NCI-H1092 (cell line): ENCODE measurements around the gene OR4K1.
"Not testable (repeated sequence)": the region's sequence is repeated elsewhere in the genome, so short reads cannot be mapped to it uniquely, and the experiment has no call there.

Experiments
- DNase-seq: peaks from one replicate; lab custom pipeline; 2025; lab: John Stamatoyannopoulos, UW

The OR4K1 gene, protein sequence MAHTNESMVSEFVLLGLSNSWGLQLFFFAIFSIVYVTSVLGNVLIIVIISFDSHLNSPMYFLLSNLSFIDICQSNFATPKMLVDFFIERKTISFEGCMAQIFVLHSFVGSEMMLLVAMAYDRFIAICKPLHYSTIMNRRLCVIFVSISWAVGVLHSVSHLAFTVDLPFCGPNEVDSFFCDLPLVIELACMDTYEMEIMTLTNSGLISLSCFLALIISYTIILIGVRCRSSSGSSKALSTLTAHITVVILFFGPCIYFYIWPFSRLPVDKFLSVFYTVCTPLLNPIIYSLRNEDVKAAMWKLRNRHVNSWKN

DNA sequence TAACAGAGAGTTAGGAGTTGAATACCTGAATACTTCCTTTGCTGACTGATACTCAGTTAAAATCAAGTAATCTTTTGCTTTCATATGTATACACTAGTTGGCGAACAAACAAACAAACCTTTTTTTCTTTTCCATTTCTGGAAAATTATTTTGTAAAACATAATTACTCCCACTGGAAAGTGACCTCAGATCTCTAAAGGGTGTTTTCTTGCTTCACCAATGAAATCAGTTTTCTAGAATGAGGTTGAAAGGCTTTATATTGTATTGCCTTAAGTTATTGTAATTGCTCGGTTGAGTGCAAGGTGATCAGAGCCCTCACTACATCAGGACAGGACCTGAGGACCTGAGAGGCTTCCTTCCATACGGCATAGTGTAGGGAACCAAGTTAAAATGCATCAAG is at the start of gene OR4K1:
Gene OR4K1 (plus strand): TSS at position 301 of the 400 bp plus-strand sequence. CDS start 4,750 bp downstream, outside the sequence.
- no peak for DNase-seq

DNA sequence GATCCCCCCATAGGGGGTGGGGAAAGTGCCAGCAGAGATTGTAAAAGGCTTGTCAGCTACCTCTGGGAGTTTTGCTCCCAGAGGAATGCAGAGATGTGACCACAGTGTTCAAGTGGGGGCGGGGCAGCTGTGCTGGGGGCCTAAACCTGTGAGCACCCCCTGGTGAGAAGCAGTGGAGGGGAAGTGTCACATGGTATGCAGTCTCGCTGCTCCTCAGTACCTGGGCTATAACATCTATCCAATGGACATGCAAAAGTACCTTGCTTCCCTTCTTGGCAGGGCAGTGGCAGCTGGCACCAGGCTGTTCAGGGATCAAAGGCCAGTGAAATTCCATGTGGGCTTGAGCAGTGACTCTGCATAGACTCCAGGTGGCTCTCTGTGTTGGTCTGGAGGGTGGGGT is 35.4 kb upstream of the OR4K1 start:
- DNase-seq, result no peak

DNA sequence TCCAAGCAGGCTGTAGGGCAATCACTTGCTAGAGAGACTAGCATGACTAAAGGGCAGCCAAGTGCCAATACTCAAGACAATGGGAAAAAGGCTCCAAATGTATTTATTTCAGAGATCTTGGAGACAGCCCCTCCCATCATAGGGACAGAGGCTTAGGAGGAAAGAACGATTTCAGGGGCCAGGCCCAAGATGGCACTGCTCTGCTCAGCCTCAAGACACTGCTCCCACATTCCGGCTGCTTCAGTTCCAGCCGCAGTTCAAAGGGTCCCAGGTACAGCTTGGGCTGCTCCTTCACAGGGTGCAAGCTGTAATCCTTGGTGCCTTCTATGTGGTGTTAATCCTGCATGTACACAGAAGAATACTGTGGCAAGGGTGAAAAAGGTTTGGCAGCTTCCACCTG is 29.7 kb upstream of the OR4K1 start:
- DNase-seq, result no peak

DNA sequence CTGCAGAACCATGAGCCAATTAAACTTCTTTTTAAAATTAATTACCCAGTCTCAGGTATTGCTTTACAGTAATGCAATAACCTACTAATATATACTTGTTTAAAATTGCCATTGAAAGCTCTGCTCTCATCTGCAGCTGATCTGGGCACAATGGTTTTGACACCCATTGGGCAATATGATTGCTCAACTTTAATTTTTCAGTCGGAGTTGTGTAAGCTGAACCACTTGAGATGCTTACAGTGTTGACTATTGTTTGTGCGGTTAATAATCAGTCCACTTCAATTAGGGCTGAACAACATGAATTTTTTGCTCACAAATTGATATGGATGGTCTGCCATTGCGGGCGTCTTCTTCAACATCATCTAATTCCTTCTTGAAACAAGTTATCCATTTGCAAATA is 28.3 kb upstream of the OR4K1 start:
- no peak for DNase-seq

DNA sequence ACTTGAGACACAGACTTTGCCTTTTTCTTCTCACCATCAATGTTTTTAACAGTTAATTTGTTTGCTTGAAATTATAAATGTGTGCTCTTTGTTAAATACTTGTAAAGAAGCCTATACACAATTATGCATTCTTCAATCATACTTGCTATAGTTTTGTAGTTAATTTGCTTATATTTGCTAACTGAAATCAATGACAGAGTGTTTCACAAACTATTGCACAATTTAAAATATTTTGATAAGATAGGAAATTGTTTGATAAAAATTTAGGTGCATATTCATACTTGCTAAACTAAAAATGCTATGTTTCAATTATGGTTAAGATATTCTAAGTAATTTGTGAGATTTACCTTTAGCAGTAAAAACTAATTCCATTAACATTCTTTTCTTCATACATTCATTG is 24.1 kb upstream of the OR4K1 start:
- no peak for DNase-seq

DNA sequence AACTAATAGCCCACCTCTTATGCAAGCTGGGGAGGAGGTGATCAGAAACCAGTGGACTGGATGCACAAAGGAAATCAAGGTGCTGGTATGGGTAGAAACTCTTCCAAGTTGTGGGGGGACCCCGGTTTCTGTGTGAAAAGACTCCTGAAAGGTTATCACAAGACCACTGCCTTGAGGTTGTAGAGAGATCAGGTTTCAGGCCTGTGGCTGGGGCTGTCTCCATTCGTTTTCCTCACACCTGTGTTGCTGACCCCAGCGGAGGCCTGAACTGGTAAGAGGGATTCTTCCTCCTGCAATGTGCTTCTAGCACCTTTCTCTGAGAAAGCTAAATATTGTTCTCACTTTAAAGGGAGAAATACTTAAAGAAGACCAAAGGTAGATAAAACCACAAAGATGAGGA is 19.6 kb upstream of the OR4K1 start:
- no peak for DNase-seq

DNA sequence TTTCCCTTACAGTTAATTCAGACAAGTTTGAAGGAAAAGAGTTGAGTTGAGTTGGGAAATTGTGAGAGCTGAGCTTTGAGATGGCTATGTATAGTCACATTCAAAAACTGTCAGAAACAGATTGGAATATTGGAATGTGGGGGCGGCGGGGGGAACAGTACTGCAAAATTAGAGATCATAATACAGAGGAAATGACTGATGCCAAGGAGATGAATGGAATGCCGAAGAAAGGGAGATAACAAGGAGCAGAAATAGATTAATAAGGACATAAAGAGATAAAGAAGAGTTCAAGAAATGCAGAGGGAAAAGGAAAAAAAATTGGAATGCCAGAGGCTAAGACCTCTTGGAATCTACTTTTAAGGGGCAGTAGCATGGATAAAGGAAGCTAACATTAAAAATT is 13.5 kb upstream of the OR4K1 start:
- DNase-seq, result no peak

DNA sequence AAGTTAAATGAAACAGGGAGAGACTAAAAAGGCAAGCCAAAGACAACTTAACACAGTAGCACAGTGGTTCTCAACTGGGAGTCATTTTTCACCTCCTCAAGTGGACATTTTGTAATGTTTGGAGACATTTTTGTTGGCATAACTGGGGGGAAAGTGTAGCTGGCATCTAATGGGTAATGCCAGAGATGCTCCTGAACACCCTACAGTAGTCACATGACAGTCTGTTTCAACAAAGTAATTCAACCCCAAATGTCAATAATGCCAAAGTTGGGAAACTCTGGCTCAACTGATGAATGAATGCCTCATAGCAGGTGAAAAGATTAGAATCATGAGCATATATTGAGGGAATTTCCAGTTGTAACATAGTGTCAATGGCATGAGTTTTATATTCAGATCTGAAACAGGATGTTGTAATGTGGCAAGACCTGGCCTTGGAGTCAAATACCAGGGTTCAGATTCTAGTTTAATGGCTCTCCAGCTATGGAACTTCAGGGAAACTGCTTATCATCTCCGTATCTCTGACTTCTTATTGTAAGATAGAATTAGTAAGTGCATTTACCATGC is 12.7 kb upstream of the OR4K1 start:
- no peak for DNase-seq

DNA sequence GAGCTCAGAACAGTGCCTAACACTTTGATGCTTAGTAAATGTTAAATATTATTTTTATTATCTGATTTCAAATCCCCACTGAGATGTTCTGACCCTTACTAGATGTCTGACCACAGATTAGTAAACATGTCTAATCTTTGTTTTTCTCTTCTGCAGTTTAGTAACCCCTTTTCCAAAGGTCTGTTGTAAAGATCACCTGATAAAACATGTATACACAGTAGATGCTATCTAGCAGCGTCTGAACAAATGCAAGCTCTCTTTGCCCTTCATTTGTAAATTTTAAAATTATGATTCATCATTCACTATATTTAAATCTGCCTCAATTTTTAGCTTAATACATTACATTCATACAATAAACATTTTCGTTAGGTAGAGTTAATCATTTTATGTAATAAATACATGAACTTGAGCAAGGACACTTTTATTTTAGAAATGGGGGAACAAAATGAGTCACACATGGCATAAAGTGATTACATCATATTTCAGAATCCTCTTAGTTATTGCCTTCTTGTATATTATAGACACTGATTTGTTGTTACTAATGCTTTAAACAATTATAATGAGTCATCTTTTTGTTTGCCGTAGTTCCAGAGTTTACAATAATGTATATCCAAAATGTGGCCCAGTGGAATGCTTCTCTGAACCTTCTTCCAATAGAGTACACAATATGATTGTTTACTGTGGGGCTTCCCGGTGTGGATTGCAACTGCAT is 12.0 kb upstream of the OR4K1 start:
- no peak for DNase-seq

DNA sequence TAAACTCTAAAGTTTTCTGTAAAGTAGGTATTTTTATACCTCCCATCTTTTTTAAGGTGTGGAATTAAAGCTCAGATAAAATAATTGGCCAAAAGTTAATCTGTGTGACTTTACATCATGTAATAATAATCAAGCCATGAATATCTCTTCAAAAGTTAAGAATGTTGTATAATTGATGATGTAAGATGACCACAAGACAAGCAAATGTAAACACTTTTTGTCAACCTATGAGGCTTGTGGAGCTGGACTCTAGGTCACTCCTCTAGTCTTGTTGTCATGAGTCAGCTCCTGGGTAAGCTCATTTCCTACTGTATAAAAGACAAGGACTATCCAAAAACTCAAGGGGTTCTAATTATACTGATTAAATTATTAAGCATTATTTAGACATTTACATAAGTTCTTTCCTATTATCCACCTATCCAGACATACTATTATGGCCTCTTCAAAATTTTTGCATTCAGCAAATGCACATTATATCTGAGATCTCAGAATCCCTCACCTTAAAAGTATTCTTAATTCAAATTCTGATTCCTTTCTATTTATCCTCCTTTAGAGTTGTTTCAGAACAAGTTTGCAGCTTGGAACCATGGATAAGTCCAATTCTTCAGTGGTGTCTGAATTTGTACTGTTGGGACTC is 10.6 kb upstream of the OR4K1 start, which contains the start of gene OR4K5:
Gene OR4K5 (plus strand): TSS at position 587 of the 637 bp plus-strand sequence. CDS start 0 bp downstream, at position 587.
- DNase-seq, result no peak

DNA sequence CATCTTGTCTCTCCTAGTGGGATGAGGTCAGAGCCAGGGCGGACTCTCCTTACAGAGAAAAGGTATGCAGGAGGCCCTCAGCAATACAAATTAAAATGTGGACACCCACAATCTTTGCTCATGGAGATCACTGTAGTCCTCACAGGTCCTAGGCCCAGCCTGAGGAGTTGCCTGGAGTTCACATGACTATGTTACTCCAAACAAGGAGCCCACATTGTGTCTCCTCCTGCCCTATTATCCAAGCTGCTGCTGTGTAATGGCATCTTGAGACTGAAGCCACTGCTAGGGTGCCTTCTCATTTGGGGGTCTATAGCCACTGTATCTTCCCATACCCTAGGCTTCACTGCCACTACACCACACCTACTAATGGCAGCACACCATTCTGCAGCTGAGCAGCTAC is 11.0 kb downstream of the OR4K1 start:
- DNase-seq, result no peak

DNA sequence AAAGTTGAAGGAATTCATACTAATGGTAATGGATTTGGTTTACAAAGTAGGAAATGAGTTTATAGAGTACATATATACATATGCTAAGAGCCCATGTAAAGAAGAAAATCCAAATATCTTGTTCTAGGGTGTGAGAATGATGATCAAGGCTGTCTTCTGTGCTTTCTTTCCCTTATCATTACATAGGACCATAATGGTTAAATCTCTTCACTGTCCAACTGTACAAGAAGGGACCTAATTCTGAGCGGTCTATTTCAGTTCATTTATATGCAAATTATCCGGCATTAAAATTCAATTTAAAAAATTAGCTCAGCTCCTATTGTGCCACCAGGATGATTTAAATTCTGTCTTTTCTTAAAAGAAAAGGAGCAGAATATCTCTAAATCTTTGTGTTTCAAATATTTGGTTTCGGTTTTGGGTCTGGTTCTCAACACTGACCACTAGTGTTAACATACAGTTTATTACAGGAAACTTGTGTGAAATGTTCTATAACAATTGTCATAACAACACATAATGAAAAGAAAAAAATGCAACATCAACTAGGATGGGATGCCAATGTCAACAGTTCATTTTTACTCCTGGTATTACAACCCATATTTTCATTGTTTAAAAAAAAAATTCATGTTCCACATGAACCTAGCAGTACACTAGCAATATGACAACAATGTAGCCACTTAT is 16.8 kb downstream of the OR4K1 start:
- no peak for DNase-seq

DNA sequence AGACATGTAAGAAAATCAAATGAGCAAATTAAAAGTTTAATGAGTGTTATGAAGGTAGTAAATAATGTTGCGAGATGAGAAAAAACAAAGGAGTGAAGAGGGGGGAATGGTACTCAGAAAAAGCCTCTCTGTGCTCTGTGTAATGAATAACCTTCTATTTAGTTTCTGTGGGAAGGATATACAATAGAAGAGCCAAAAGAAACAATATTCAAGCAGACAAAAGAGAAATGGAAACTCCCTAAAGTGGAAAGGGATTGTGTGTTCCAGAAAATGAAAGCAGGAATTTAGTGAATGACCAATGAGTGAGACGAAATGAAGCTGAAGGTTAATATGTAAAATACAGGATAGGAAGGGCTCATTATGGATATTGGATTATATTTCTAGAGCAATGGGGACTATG is 18.5 kb downstream of the OR4K1 start:
- no peak for DNase-seq

DNA sequence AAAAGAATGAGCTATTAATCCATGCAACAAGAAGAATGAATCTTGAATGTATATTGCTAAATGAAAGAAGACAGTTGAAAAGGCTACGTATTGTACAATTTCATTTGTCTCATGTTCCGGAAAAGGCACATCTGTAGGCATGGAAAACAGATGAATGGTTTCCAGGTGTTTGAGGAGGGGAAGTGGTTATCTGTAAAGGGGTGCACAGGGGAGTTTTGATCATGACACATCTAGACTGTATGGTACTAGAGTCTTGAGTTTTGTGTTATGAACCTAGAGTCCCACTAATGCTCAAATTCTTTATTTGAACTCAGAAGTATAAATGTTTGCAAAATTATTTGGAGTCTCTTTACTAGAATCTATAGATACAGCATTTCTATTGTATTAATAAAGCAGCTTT is 39.0 kb downstream of the OR4K1 start:
- not testable (repeated sequence) for DNase-seq

DNA sequence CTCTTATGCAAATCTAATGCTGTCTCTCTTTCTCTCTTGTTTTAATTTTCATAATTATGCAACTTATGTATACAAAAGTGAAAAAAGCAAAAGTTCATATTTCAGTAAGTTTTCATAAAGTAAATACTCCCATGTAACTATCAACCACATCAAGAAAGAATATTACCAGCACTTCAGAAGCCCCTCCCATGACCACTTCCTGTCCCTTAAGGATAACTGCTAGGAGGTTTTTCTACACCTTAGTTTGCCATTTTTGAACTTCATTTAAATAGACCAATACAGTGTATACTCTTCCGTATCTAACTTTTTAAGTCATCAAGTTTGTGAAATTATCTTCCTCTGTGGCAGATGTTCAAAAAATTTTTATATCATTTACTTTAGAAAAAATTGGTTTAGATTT is 44.1 kb downstream of the OR4K1 start:
- no peak for DNase-seq

DNA sequence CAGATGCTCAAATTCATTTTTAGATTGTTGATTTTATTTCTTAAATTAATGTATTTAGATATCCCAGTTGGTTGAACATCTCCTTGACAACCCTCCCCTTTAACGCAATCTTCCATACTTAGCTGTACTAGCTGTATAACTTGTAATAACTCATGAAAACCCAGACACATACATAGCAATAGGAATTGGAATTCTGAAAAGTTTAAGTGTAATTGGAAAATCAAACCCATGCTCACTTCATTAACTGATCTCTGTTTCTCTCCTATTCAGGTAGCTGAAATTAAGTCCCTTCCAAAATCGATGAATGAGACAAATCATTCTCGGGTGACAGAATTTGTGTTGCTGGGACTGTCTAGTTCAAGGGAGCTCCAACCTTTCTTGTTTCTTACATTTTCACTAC is 44.6 kb downstream of the OR4K1 start, which contains the start of gene OR4K15:
Gene OR4K15 (plus strand): TSS at position 301 of the 400 bp plus-strand sequence. CDS start 0 bp downstream, at position 301.
- no peak for DNase-seq
